Thyroid gland (tissue), 4 donors: ENCODE results near the gene ADAM8.

Experiments
- POLR2A ChIP-seq, 2 donors: fragments of 450-650 bp; IDR thresholded peaks; one replicate each; pipeline ENCODE4 v1.6.1; 2017; ENCODE audit warnings: antibody characterized with exemption in 2 of 2, mild to moderate bottlenecking in 2 of 2, moderate library complexity in 1 of 2
- TF ChIP-seq, protein P1 (sequence below), 6 experiments: fragments of 200-600 bp in 3 of 6; fragments of 450-650 bp in 3 of 6; sonication (generic) in 3 of 6; IDR thresholded peaks; one replicate each; pipeline ENCODE4 v1.5.1; 2016 to 2019; ENCODE audit warnings: antibody characterized with exemption in 6 of 6, mild to moderate bottlenecking in 2 of 6, inconsistent platforms in 1 of 6, moderate library complexity in 1 of 6

- TF ChIP-seq, protein P1, sequence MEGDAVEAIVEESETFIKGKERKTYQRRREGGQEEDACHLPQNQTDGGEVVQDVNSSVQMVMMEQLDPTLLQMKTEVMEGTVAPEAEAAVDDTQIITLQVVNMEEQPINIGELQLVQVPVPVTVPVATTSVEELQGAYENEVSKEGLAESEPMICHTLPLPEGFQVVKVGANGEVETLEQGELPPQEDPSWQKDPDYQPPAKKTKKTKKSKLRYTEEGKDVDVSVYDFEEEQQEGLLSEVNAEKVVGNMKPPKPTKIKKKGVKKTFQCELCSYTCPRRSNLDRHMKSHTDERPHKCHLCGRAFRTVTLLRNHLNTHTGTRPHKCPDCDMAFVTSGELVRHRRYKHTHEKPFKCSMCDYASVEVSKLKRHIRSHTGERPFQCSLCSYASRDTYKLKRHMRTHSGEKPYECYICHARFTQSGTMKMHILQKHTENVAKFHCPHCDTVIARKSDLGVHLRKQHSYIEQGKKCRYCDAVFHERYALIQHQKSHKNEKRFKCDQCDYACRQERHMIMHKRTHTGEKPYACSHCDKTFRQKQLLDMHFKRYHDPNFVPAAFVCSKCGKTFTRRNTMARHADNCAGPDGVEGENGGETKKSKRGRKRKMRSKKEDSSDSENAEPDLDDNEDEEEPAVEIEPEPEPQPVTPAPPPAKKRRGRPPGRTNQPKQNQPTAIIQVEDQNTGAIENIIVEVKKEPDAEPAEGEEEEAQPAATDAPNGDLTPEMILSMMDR (IDR thresholded peaks at IDR 0.05): no peak
- TF ChIP-seq POLR2A (IDR thresholded peaks at IDR 0.05): no peak
Measured at GRCh38 chr10:133219782-133220181, 56.9 kb downstream of the ADAM8 start.
